Common myeloid progenitor, CD34-positive (primary cell): ENCODE results near the gene HS3ST2.

Experiments
- CTCF ChIA-PET: fragments of 350-600 bp; sonication (Branson Sonifier 250); formaldehyde crosslinking; loops from one replicate; lab custom pipeline; 2021; ENCODE audit warnings: antibody characterized with exemption; lab: Charles Lee
- POLR2A ChIA-PET: fragments of 350-600 bp; sonication (Branson Sonifier 250); formaldehyde crosslinking; loops from one replicate; lab custom pipeline; 2021; ENCODE audit warnings: antibody characterized with exemption; lab: Charles Lee
- DNase-seq, 3 donors: peaks; one replicate each; pipeline versions ENCODE4 v3.0.0 to v3.0.0-alpha.2; 2013
- H3K27ac ChIP-seq, 2 experiments: 1 replicate in 1 of 2; 2 replicates in 1 of 2; pipeline ENCODE4 v1.7.0; 2013; ENCODE audit warnings: inconsistent platforms in 2 of 2, low read length in 2 of 2, mild to moderate bottlenecking in 2 of 2, low read depth in 1 of 2, moderate library complexity in 1 of 2; ENCODE audit not compliant: severe bottlenecking in 2 of 2, insufficient read depth in 1 of 2, poor library complexity in 1 of 2
- H3K27me3 ChIP-seq, 5 experiments: replicated peaks in 2 of 5; 1 replicate in 3 of 5; 2 replicates in 2 of 5; pipeline versions ENCODE4 v1.6.1 to v1.7.0; 2013; ENCODE audit warnings: low read length in 4 of 5, mild to moderate bottlenecking in 2 of 5, moderate library complexity in 2 of 5, inconsistent platforms in 1 of 5; ENCODE audit not compliant: insufficient read depth in 5 of 5, control insufficient read depth in 4 of 5
- H3K36me3 ChIP-seq, 4 experiments: 1 replicate in 2 of 4; 2 replicates in 2 of 4; pipeline versions ENCODE4 v1.6.1 to v1.7.0; 2013; ENCODE audit warnings: low read length in 3 of 4, control low read depth in 1 of 4, mild to moderate bottlenecking in 1 of 4; ENCODE audit not compliant: control insufficient read depth in 4 of 4, insufficient read depth in 4 of 4
- H3K4me1 ChIP-seq, 4 experiments: 1 replicate in 3 of 4; 2 replicates in 1 of 4; pipeline versions ENCODE4 v1.6.1 to v1.7.1; 2013; ENCODE audit warnings: low read length in 3 of 4, mild to moderate bottlenecking in 3 of 4, control low read depth in 1 of 4, inconsistent platforms in 1 of 4, moderate library complexity in 1 of 4; ENCODE audit not compliant: control insufficient read depth in 4 of 4, insufficient read depth in 4 of 4; ENCODE audit errors: control extremely low read depth in 1 of 4
- H3K4me3 ChIP-seq, 7 experiments: 1 replicate in 4 of 7; 2 replicates in 3 of 7; pipeline versions ENCODE4 v1.5.1 to v1.7.0; 2013; ENCODE audit warnings: mild to moderate bottlenecking in 7 of 7, low read length in 6 of 7, moderate library complexity in 6 of 7, inconsistent platforms in 2 of 7, low read depth in 2 of 7, control low read depth in 1 of 7; ENCODE audit not compliant: insufficient read depth in 4 of 7, control insufficient read depth in 1 of 7; ENCODE audit errors: extremely low read depth in 1 of 7
- H3K9me3 ChIP-seq, 5 experiments: 1 replicate in 4 of 5; 2 replicates in 1 of 5; pipeline versions ENCODE4 v1.6.1 to v1.7.1; 2013; ENCODE audit warnings: low read length in 4 of 5, mild to moderate bottlenecking in 2 of 5, inconsistent platforms in 1 of 5, low read depth in 1 of 5, moderate library complexity in 1 of 5; ENCODE audit not compliant: control insufficient read depth in 4 of 5, insufficient read depth in 2 of 5; ENCODE audit errors: control extremely low read depth in 1 of 5
- WGBS: methylation state at CpG from one replicate; pipeline ENCODE4 v1.1.5; 2013; ENCODE audit not compliant: insufficient coverage; 5-methylcytosine and 5-hydroxymethylcytosine counted together

HS3ST2 gene

DNA sequence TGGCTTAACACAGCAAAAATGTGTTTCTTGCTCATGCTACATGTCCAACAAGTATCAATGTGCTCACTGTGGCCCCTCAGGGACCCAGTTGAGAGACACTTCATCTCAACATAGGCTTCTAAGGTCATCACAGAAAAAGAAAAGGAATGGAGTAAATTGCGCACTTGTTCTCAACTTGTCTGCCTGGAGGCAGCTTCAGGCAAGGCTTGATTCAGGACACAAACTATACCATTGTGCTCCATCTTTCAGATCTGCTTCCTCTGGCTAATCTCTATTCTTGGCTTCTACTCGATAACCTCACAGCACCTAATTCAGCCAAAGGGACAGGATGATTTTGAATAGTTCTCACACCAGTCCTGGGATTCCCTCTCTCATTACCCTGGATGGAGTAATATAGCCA, 35.6 kb downstream of the HS3ST2 start:
- 100% methylated on average over 2 of the region's 2 CpGs for WGBS
- POLR2A ChIA-PET, result no interaction called here
- H3K4me3 ChIP-seq, result no peak overlapping the region
- H3K9me3 ChIP-seq, result no peaks in the 10 kb centered on the region
- no peaks in the 10 kb centered on the region for H3K4me1 ChIP-seq
- peaks cover 0 to 6% (median 0%) of the 10 kb centered on the region in 5 experiments for H3K27me3 ChIP-seq
- DNase-seq, result no peak
- H3K27ac ChIP-seq, result no peak overlapping the region
- CTCF ChIA-PET, result interaction anchor here (1.1 kb wide), 1 partner anchor 10 kb away, joined by 3 read pairs; no protein-coding TSS in a partner anchor
- H3K36me3 ChIP-seq, result no peaks in the 10 kb centered on the region

DNA sequence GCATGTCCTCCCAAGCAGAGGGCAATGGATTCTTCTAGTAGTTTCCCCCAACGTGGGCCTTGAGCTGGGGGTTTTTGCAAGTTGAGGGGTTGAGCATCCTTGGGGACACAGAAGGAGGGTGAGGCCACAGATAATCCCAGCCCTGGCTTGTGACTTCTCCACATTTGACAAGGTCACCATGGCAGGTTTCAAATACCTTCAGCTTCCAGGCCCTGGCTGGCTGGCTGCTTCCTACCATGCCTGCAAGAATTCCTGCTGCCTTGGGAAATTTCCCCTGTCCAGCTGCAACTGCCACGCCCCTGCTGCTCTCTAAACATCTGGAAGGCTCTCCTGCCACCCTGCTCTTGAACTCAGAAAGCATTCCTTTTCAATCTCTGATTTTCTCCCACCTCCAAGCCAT, 41.3 kb downstream of the HS3ST2 start:
- Histone ChIP-seq H3K4me3 (no peak overlapping the region), H3K4me1 (no peaks in the 10 kb centered on the region), H3K36me3 (no peaks in the 10 kb centered on the region), H3K27ac (no peak overlapping the region), H3K27me3 (no peaks in the 10 kb centered on the region), H3K9me3 (no peaks in the 10 kb centered on the region)
- POLR2A ChIA-PET, result no interaction called here
- DNase-seq, result no peak
- 75% methylated on average over 2 of the region's 2 CpGs for WGBS
- CTCF ChIA-PET, result no interaction called here

DNA sequence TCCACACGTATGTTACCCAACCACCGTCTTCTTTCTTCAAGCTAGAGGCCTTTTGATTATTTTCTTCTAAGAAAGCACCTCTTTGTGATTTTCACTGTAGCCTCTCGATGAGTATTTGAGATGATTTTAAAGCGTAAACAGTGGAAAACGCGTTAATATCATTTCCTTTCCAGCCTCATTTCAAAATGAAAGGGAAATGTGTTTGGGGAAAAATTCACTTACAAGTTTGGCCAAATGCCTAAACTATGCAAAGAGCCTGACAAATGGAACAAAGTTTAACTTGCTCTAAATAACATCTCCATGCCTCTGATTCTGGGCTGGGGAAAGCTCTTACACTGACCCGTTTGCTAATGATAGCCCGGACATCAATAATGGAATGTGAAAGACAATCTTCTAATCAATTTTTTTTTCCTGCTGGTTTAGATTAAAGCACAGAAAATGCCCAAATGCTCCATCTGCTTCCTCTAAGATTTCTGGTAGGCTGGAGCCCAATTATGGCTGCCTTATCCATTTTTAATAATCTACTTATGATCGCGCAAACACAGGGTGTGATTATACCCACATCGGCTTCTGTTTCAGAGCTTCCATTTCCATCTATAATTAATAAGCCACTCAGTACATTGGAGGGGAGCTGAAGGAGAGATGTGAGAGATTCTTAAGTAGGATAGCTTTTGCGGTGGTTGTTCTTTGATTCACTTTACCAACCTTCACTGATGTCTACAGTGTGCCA, 43.5 kb downstream of the HS3ST2 start:
- CTCF ChIA-PET, result interaction anchor here (0.6 kb wide), 1 partner anchor 149 kb away, joined by 4 read pairs; no protein-coding TSS in a partner anchor
- no peak for DNase-seq
- Histone ChIP-seq H3K27ac (no peak overlapping the region), H3K36me3 (no peaks in the 10 kb centered on the region), H3K4me3 (no peak overlapping the region), H3K27me3 (no peaks in the 10 kb centered on the region), H3K9me3 (no peaks in the 10 kb centered on the region), H3K4me1 (no peaks in the 10 kb centered on the region)
- WGBS, result 88% methylated on average over 8 of the region's 12 CpGs
- POLR2A ChIA-PET, result no interaction called here

DNA sequence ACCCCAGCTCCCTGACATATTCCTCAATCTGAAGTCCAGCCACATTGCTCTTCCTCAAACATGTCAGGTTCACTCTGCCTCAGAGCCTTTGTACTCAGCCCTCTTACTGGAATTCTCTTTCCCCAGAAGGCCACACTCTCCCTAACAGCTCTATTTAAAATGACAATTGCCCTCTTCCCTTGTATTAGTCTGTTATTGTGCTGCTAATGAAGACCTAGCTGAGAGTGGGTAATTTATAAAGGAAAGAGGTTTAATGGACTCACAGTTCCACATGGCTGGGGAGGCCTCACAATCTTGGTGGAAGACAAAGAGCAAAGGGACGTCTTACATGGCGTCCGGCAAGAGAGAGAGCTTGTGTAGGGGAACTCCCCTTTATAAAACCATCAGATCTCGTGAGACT, 46.0 kb downstream of the HS3ST2 start:
- no CpG with 5 or more reads among the region's 4 CpGs for WGBS
- Histone ChIP-seq H3K27me3 (peaks cover 0 to 3% (median 0%) of the 10 kb centered on the region in 5 experiments), H3K4me3 (no peak overlapping the region), H3K4me1 (no peaks in the 10 kb centered on the region), H3K9me3 (no peaks in the 10 kb centered on the region), H3K27ac (no peak overlapping the region), H3K36me3 (no peaks in the 10 kb centered on the region)
- ChIA-PET POLR2A (no interaction called here), CTCF (interaction anchor here (1.4 kb wide), 1 partner anchor 11 kb away, joined by 3 read pairs; no protein-coding TSS in a partner anchor)
- no peak for DNase-seq

DNA sequence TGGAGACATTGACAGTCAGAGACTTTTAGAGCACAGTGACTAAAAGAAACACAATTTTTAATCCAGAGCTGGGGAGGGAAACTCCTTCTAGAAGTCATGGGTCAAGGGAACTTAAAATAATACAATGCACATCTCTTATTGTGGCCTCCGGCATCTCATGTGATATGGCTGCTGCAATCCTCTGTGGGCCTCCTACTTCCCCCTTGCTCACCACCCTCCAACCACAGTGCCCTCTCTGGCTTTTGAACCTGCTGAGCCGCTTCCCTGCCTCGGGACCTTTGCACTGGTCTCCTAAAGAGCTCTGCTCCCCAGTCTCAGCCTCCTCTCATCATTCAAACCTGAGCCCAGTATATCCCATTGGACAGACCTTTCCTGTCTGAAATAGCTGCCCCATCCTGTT, 47.6 kb downstream of the HS3ST2 start:
- Histone ChIP-seq H3K27ac (no peak overlapping the region), H3K9me3 (no peaks in the 10 kb centered on the region), H3K4me1 (no peaks in the 10 kb centered on the region), H3K27me3 (peaks cover 0 to 5% (median 0%) of the 10 kb centered on the region in 5 experiments), H3K4me3 (no peak overlapping the region), H3K36me3 (no peaks in the 10 kb centered on the region)
- ChIA-PET CTCF (no interaction called here), POLR2A (no interaction called here)
- DNase-seq, result no peak
- 100% methylated on average over 2 of the region's 3 CpGs for WGBS

DNA sequence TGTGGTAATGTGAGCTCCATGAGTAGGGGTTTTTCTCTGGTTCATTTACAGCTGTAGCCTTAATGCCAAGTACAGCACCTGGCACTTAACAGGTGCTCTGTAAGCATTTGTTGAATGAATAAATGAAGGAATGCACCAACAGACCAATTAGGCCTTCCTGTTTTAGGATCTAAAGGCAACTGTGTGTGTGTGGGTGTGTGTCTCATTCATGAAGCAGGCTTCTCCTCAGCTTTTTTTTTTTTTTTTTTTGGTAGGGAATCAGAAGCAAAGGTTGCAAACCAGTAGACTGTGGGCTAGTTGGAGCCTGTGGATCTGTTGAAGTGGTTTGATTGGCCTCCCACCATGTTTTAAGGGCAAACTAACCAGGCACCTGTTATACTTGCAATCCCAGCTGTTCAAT, 48.1 kb downstream of the HS3ST2 start:
- no peak for DNase-seq
- ChIA-PET POLR2A (no interaction called here), CTCF (no interaction called here)
- Histone ChIP-seq H3K9me3 (no peaks in the 10 kb centered on the region), H3K4me3 (no peak overlapping the region), H3K27me3 (peaks cover 0 to 5% (median 0%) of the 10 kb centered on the region in 5 experiments), H3K4me1 (no peaks in the 10 kb centered on the region), H3K27ac (no peak overlapping the region), H3K36me3 (no peaks in the 10 kb centered on the region)

DNA sequence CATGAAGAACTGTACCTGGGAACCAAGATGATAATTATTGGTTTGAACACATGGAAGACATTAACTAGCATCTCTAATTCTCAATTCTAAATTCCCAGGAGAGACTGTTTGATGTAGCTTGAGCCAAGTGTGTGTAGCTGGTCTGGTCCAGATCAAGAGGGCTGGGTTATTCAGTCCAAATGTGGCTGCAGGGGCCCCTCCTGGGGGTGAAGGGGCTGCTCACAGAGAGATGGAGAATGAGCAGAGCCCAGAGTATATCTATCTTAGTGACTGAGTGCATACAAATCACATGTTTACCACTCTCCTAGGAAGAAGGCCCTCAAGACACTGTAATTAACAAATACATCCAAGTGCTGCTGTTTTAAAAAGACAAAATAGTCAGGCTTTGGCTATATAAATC, 50.4 kb downstream of the HS3ST2 start:
- H3K4me3 ChIP-seq, result no peak overlapping the region
- POLR2A ChIA-PET, result no interaction called here

More for the DNA sequence above, 50.4 kb downstream of the HS3ST2 start:
- H3K27me3 ChIP-seq, result peaks cover 0 to 5% (median 0%) of the 10 kb centered on the region in 5 experiments
- no peak overlapping the region for H3K27ac ChIP-seq
- H3K36me3 ChIP-seq, result no peaks in the 10 kb centered on the region
- no peak for DNase-seq
- peaks cover 0 to 1% (median 0%) of the 10 kb centered on the region in 5 experiments for H3K9me3 ChIP-seq
- CTCF ChIA-PET, result no interaction called here
- H3K4me1 ChIP-seq, result no peaks in the 10 kb centered on the region
